DOHH2 (cell line): ENCODE results near the gene ACTR6.

Source experiments
- EZH2phosphoT487 ChIP-seq: fragments of 200-600 bp; sonication (generic); IDR thresholded peaks from 2 replicates; pipeline ENCODE4 v1.6.1; 2017; ENCODE audit warnings: borderline replicate concordance, mild to moderate bottlenecking, antibody characterized with exemption, low read length, moderate library complexity, mixed read lengths
- TF ChIP-seq, protein P1 (sequence below): fragments of 200-600 bp; sonication (generic); IDR thresholded peaks from one replicate; pipeline ENCODE4 v1.5.1; 2014; ENCODE audit warnings: antibody characterized with exemption, mild to moderate bottlenecking, low read depth, low read length; ENCODE audit not compliant: poor library complexity, severe bottlenecking

DNA sequence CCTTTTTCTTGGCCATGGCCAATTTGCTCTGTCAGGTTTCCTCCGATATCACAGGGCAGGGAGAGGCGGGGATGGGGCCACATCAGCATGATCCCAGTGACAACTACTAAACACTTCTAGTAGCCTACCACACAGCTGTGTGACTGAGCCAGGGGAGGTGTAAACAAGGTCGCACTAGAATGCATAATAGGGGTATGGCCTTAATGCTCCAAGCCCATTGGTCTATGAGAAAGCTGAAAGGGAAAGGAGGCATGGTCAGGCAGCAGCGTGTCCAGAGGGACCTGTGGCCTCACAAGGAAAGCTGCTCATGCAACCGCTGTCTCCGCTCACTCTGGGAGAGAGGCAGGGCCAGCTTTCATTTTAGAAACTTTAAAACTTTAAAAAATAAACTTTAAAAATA, 27.5 kb upstream of the ACTR6 start:
- TF ChIP-seq, protein P1, sequence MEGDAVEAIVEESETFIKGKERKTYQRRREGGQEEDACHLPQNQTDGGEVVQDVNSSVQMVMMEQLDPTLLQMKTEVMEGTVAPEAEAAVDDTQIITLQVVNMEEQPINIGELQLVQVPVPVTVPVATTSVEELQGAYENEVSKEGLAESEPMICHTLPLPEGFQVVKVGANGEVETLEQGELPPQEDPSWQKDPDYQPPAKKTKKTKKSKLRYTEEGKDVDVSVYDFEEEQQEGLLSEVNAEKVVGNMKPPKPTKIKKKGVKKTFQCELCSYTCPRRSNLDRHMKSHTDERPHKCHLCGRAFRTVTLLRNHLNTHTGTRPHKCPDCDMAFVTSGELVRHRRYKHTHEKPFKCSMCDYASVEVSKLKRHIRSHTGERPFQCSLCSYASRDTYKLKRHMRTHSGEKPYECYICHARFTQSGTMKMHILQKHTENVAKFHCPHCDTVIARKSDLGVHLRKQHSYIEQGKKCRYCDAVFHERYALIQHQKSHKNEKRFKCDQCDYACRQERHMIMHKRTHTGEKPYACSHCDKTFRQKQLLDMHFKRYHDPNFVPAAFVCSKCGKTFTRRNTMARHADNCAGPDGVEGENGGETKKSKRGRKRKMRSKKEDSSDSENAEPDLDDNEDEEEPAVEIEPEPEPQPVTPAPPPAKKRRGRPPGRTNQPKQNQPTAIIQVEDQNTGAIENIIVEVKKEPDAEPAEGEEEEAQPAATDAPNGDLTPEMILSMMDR = no peak
- no peak for TF ChIP-seq EZH2phosphoT487
